Stimulated activated naive CD8-positive, alpha-beta T cell treated with anti-CD3 and anti-CD28 coated beads, Interleukin-15, amount 100 ng/mL, for 72 hours (primary cell): ENCODE measurements around the gene KMO.

Source experiments
- ATAC-seq: fragments of 150-1000 bp; cut with Tn5 transposase; 2 replicates; pipeline ENCODE4 v1.10.0; 2021; ENCODE audit warnings: mild to moderate bottlenecking, moderate library complexity
- DNase-seq, 2 donors: peaks; one replicate each; pipeline ENCODE4 v3.0.0; 2021 to 2022
- H3K27ac Mint-ChIP-seq, 2 donors: one replicate each; pipeline ENCODE4 v1.8.0; 2022; ENCODE audit warnings: mild to moderate bottlenecking in 2 of 2, mixed read lengths in 2 of 2, moderate library complexity in 2 of 2
- H3K27me3 Mint-ChIP-seq: one replicate; pipeline ENCODE4 v1.8.0; 2022; ENCODE audit warnings: mixed read lengths
- H3K4me1 Mint-ChIP-seq: one replicate; pipeline ENCODE4 v1.8.0; 2022; ENCODE audit warnings: mild to moderate bottlenecking, mixed read lengths
- H3K4me3 Mint-ChIP-seq, 2 donors: one replicate each; pipeline ENCODE4 v1.8.0; 2022; ENCODE audit warnings: mild to moderate bottlenecking in 2 of 2, mixed read lengths in 2 of 2, moderate library complexity in 1 of 2
- H3K9me3 Mint-ChIP-seq, 2 donors: one replicate each; pipeline ENCODE4 v1.8.0; 2022; ENCODE audit warnings: mixed read lengths in 2 of 2

The KMO gene

DNA sequence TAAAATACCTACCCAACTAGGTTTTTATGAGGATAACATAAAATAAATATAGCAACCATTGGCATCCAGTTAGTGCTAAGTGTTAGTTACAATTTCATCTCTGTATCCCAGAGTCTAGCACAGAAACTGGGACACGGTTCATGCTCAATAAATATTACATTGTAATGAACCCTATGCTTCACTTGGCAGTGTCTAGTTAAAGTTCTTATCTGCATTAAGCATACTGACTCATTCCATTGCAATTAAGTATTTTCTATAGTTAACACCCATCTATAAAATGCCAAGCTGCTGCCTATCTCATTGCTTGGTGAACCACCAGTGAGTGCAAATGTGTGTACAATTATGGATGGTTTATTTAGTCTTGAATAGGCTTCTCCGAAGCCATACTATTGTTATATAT is 92.8 kb downstream of the KMO start:
- ATAC-seq (no peak), DNase-seq (no peak)
- H3K4me3 Mint-ChIP-seq = no peak overlapping the region
- no peaks in the 10 kb centered on the region for H3K9me3 Mint-ChIP-seq
- no peaks in the 10 kb centered on the region for H3K27me3 Mint-ChIP-seq
- H3K4me1 Mint-ChIP-seq = peaks cover 9% of the 10 kb centered on the region
- H3K27ac Mint-ChIP-seq = no peak overlapping the region

DNA sequence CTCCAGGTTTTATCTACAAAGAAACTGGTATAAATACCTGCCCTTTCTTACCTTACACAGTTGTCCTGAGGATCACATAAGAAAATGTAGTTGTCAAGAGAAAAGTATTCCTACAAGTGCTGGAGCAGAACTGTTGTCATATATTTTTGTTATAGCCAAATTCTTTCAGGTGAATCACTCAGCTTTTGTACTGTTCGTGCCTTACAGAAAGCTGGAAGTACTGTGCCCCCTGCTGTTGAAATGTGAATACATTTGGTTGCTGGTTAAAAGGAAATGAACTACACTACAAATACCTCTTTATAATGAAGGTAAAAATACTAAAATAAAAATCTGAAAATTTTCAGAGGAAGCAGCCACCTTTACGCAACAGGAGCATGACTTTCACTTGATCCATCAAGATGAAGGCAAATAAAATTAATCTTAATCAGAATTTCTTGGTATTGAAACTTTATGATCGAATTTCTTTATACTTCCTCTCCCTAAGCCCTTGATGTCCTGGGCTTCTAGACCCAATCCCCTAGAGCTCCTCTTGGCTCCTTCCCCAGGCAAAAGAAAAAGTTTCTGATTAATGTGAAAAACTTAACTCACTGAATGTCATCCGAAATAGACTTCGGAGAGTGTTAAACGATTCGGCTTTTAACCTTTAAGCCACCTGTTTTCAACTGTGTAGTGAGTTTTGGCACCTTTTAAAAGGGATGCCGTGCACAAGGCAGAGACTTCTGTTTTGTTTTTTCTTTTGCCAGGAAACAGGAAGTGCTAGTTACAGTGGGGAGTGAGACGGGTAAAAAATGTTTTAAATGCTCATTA is 95.5 kb downstream of the KMO start:
- peak overlapping the region in 1 of 2 donors; percentile 92 for H3K27ac Mint-ChIP-seq
- peak; percentile 29 to 39 for DNase-seq
- peak overlapping the region; percentile 70 to 77 for H3K4me3 Mint-ChIP-seq
- peaks cover 21% of the 10 kb centered on the region for H3K4me1 Mint-ChIP-seq
- no peaks in the 10 kb centered on the region for H3K27me3 Mint-ChIP-seq
- ATAC-seq = peak; percentile 79
- H3K9me3 Mint-ChIP-seq = no peaks in the 10 kb centered on the region

DNA sequence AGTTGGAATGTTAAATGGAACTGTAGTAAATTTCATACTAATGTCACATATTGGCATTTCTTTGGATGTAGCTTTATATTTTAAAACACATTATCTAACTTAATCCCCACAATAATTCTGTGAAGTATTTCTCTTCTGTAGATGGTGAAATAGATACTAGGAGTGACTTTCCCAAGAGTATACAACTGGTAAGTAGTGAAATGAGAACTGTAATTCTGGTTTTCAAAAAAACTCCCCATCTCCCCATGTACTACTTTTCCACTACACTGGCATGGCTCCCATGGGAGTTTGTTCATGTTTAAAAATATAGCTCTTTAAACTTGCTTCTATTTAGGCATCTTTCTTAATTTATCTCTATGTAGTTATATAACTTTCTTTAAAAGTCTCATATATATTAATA is 97.8 kb downstream of the KMO start:
- DNase-seq (no peak), ATAC-seq (no peak)
- Mint-ChIP-seq H3K4me3 (no peak overlapping the region), H3K27me3 (no peaks in the 10 kb centered on the region), H3K9me3 (no peaks in the 10 kb centered on the region), H3K4me1 (peaks cover 23% of the 10 kb centered on the region), H3K27ac (no peak overlapping the region)

DNA sequence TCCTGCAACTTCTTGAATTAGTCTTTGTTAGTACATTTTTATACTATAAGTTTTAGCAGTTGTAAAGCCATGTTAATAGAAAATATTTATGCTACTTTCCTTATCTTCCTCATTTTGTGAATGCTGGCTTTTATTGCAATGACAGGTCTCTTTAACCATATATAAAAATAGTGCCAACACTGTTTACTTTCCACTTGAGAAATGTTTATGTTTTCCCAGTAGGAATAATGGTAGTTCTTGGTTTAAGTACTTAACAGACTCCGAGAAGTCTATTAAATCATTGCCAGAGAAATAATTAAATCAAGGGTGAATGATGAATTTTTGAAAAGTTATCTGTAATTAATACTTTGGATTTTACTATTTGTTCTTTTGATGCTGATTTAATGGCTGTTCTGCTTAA is 98.3 kb downstream of the KMO start:
- DNase-seq (no peak), ATAC-seq (no peak)
- H3K4me3 Mint-ChIP-seq = no peak overlapping the region
- no peaks in the 10 kb centered on the region for H3K9me3 Mint-ChIP-seq
- no peaks in the 10 kb centered on the region for H3K27me3 Mint-ChIP-seq
- H3K27ac Mint-ChIP-seq = no peak overlapping the region
- peaks cover 28% of the 10 kb centered on the region for H3K4me1 Mint-ChIP-seq

DNA sequence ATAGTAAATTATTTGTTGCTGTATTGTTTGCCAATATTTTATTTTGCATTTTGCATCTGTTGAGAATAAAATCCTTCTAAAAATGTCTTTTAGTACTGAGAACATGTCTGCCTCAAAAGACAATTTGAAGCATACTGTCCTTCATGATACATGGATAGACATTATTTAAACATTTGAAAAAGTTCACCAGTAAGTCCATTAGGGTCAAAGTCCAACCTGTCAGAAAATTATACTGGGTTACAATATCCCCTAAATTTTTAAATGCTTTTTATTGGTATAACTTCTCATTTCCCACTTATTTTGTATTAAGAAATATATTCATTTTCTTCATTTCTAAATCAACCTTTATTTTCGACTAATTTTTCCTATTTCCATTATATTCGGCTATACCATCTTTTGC is 98.7 kb downstream of the KMO start:
- Mint-ChIP-seq H3K9me3 (no peaks in the 10 kb centered on the region), H3K27ac (no peak overlapping the region), H3K27me3 (no peaks in the 10 kb centered on the region), H3K4me1 (peaks cover 32% of the 10 kb centered on the region), H3K4me3 (no peak overlapping the region)
- no peak for ATAC-seq
- no peak for DNase-seq

DNA sequence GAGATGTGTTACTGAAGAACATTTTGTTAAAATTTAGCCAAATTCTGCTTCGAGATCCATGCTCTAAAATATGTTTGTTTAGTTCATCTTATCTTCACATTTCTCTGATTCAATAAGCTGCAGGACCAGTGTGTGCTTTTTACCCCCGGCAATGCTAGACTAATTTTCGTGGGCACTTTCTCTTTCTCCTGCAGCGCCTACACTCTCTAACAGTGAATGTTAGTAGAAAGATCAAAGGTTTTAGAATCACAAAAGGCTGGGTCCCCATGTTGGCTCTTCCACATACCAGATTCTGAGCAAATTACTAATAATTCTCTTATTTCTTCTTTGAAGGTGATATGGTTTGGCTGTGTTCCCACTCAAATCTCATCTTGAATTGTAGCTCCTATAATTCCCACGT is 99.5 kb downstream of the KMO start:
- no peak for DNase-seq
- Mint-ChIP-seq H3K27me3 (no peaks in the 10 kb centered on the region), H3K4me3 (peak overlapping the region; percentile 39 to 66), H3K27ac (peak overlapping the region in 1 of 2 donors; percentile 50), H3K9me3 (no peaks in the 10 kb centered on the region), H3K4me1 (peaks cover 37% of the 10 kb centered on the region)
- peak; percentile 53 for ATAC-seq

DNA sequence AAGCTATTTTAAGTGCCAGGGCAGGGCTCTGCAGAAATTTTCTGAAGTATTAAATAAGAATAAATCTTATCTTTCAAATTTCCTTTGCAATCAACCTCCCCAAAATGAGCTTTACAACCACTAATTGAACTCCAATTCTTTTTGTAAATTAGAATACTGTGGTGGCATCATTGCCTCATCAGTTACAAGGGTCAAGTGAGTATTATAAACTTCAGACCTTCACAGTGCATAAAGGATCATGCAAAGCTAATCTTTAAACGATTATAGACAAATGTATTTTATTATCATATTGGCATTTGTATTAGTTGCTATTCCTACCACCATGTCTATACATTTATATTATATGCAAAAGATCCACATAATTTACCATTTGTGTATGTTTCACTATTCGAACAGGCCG is 100.8 kb downstream of the KMO start:
- Mint-ChIP-seq H3K27me3 (no peaks in the 10 kb centered on the region), H3K27ac (no peak overlapping the region), H3K4me1 (peaks cover 46% of the 10 kb centered on the region), H3K9me3 (no peaks in the 10 kb centered on the region), H3K4me3 (no peak overlapping the region)
- DNase-seq (no peak), ATAC-seq (no peak)

DNA sequence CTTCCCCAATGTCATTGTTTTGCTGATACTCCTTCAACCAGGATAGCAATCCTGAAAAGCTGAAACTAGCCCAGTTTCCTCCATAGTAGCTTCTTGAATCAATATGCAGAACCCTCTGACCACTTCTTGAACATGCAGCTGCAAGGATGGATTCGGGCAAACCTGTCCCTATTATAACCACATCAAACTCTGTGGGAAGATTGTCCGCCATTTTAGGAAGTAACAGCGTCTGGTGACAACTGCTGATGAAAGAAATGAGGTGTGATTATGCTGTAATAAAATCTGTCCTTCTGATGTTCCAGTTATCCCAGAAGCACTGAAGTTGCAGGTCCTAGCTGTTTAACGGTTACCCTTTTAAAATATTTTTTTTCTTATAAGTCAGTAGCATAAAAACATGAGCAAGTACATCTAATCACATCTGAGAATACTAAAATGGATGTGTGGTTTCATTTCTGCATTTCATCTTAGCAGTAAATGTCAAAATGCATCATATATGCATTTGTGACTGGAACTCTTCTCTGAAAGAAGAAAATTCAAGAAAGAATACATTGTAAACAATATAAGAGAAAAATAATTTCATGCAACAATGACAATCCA is 103.5 kb downstream of the KMO start:
- no peaks in the 10 kb centered on the region for H3K27me3 Mint-ChIP-seq
- H3K4me3 Mint-ChIP-seq = peak overlapping the region in 1 of 2 donors; percentile 15
- peaks cover 55% of the 10 kb centered on the region for H3K4me1 Mint-ChIP-seq
- no peaks in the 10 kb centered on the region for H3K9me3 Mint-ChIP-seq
- ATAC-seq = no peak
- H3K27ac Mint-ChIP-seq = peak overlapping the region in 1 of 2 donors; percentile 65
- no peak for DNase-seq

DNA sequence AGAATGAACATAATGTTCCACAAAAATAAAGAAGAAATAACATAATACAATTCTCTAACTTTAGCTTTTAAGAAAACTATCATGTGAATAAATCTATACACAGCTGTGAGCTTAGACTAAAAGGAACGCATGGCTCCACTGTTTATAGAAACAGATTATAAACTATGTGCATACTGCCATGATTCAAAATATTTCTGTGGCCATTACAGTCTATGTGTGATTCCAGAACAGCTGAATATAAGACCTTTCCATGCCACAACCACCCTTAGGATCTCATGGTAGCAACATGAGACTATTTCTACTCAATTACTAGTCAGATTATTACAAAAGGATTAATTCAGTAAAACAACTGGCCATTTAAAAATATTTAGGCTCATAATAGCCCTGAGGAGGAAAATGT is 104.1 kb downstream of the KMO start:
- Mint-ChIP-seq H3K27ac (no peak overlapping the region), H3K4me1 (peaks cover 59% of the 10 kb centered on the region)

DNA sequence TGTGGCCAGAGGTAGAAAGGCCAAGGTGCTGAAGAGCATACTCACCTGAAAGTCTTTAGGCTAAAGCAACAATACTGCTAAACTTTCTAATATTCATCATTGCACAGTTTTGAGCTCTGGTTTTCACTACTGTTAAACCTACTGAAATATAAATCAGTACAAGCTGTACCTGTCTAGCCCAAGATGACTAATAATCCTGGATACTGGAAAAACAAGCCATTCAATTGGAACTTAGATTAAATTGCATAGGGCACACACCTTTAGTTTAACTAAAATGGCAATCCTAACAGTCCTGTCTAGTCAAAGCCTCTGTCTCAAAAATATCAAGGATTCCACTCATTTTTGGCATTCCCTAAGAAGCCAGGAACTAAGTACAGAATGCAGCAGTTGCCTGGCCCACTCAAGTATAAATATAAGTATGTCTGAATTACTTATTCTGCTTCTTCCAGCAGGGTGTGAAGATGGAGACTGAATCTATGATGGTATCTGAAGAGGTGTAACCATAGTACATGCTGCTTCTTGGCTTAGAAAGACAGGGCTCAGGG is 104.9 kb downstream of the KMO start:
- DNase-seq (no peak), ATAC-seq (no peak)
- no peak overlapping the region for H3K27ac Mint-ChIP-seq
- H3K4me1 Mint-ChIP-seq = peaks cover 52% of the 10 kb centered on the region
- peak overlapping the region; percentile 11 to 89 for H3K4me3 Mint-ChIP-seq
- no peaks in the 10 kb centered on the region for H3K27me3 Mint-ChIP-seq
- H3K9me3 Mint-ChIP-seq = peaks cover 5 to 6% of the 10 kb centered on the region in 2 donors

More for the DNA sequence above, 104.1 kb downstream of the KMO start:
- Mint-ChIP-seq H3K9me3 (no peaks in the 10 kb centered on the region), H3K27me3 (no peaks in the 10 kb centered on the region), H3K4me3 (peak overlapping the region in 1 of 2 donors; percentile 89)
- no peak for ATAC-seq
- no peak for DNase-seq

DNA sequence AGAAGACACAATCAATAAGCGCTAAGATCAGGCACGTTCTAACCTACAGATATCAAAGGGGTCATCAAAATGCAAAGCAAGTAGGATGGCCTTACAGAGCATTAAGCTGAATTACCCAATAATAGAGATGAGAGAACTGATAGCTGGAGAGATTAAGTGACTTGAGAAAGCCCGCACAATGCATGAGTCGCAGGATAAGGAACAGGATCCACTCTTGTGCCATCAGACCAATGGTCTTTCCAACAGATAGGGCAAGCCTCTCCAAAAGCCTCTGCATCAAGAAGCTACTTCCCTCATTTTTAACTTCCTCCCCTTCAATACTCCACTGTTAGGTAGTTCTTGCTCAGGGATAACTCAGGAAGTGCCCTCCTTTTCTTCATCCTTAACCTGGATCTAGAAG is 105.4 kb downstream of the KMO start:
- no peak for DNase-seq
- H3K4me3 Mint-ChIP-seq = peak overlapping the region; percentile 77 to 89
- H3K27me3 Mint-ChIP-seq = no peaks in the 10 kb centered on the region
- ATAC-seq = no peak
- peaks cover 47% of the 10 kb centered on the region for H3K4me1 Mint-ChIP-seq
- H3K27ac Mint-ChIP-seq = no peak overlapping the region
- peaks cover 10% of the 10 kb centered on the region in 2 donors for H3K9me3 Mint-ChIP-seq

DNA sequence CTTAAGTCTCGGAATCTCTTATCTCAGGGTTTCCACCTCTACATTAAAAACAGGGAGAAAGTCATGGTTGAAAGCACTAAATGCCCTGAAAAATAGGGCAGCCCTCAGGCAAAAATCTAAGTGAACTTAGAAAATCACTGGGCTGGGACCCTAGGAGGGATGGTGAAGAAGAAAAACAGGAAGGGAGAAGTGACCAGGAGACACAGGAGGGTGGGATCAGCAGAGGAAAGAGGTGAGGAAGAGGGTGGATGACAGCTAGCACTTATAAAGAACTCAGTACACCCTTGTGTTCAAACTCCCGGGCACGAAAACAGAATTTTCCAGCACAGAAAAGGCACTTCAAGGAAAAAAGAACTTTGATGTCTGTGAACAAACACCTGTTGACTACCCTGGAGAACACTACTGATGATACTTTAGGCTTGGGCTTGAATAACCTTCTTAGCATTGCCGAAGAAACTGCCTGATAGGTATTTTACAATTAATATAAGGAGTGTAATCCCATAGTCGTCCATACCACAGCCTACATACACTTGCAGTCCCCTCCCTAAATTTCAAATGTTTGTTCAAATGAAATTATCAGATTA is 106.0 kb downstream of the KMO start:
- DNase-seq (no peak), ATAC-seq (no peak)
- Mint-ChIP-seq H3K4me1 (peaks cover 48% of the 10 kb centered on the region), H3K27me3 (no peaks in the 10 kb centered on the region), H3K4me3 (peak overlapping the region; percentile 81 to 89), H3K27ac (peak overlapping the region in 1 of 2 donors; percentile 92), H3K9me3 (peaks cover 11 to 15% of the 10 kb centered on the region in 2 donors)

DNA sequence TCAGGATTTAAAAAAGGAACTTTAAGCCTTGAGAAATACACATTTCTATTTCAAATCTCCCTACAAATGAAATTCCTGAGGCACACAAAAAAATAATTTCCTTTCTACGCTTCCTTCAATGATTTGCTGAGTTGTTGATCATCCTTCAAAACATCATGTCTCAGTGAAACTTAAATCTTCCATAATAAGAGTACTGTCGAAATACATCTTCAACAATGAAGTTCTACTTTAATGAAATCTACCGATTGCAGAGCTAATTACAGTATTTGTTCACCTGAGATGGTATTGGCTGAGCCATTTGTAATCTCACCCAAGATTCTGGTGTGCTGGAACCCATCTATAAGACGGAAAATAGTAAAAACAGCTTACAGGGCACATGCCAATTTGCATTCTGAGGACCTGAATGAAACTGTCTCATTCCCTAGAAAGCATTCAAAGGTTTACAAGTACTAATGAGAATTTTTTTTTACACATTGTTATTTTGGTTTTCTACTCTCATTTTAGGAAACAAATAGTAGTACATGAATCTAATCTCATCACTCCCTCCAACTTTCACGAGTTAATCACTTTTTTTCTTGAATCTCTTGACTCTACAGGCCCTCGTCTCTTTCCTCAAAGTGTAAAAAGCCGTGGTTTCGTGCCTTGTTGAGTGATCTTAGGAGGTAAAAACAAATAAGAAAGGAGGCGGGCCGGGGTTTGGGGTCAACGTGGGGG is 106.9 kb downstream of the KMO start:
- Mint-ChIP-seq H3K4me3 (peak overlapping the region; percentile 81 to 89), H3K27ac (peak overlapping the region; percentile 91 to 93), H3K4me1 (peaks cover 57% of the 10 kb centered on the region), H3K27me3 (no peaks in the 10 kb centered on the region), H3K9me3 (peaks cover 11 to 19% of the 10 kb centered on the region in 2 donors)
- DNase-seq (no peak), ATAC-seq (no peak)

DNA sequence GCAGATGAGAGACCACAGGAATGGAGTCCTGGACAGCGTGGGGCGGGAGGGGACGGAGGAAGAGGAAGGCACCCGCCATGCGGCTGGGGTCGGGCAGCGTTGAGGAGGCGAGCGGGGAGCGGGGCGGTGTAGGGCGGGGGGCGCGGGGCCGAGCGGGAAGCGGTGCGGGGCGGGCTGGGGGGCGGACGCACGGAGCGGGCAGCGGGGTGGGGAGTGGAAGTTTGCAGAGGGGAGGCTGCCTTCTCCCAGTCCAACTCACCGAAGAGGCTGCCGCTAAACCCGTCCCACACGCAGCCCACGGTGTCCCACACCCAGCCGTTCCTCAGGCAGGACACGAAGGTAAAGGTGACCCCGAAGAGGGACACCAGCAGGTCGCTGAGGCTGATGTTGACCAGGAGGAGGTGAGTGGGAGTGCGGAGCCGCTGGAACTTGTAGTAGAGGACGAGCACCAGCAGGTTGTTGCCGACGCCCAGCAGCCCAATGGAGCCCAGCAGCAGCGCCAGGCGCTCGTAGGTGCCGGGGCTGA is 107.5 kb downstream of the KMO start:
- Mint-ChIP-seq H3K4me3 (peak overlapping the region; percentile 81 to 89), H3K4me1 (peaks cover 58% of the 10 kb centered on the region), H3K27ac (peak overlapping the region; percentile 91 to 93), H3K27me3 (no peaks in the 10 kb centered on the region), H3K9me3 (peaks cover 11 to 19% of the 10 kb centered on the region in 2 donors)
- DNase-seq (no peak), ATAC-seq (peak; percentile 73)
